Measurements from ENCODE around the gene ANKDD1B.

Gene ANKDD1B

GRCh38 chr5:75616971-75617621, 5.8 kb downstream of the ANKDD1B start:
- no peak for DNase-seq

GRCh38 chr5:75617736-75618352, 6.6 kb downstream of the ANKDD1B start:
- no peak for DNase-seq

- DNase-seq: no peak
Measured at GRCh38 chr5:75620184-75620959, 9.1 kb downstream of the ANKDD1B start.

GRCh38 chr5:75622564-75622963, 11.3 kb downstream of the ANKDD1B start:
- no peak for DNase-seq

- DNase-seq: no peak
Measured at GRCh38 chr5:75623846-75624245, 12.6 kb downstream of the ANKDD1B start.

GRCh38 chr5:75626959-75627358, 15.7 kb downstream of the ANKDD1B start:
- no peak for DNase-seq

- no peak for DNase-seq
Measured at GRCh38 chr5:75627801-75628200, 16.5 kb downstream of the ANKDD1B start.

GRCh38 chr5:75630875-75631274, 19.6 kb downstream of the ANKDD1B start:
- DNase-seq: no peak

GRCh38 chr5:75632321-75632720, 21.1 kb downstream of the ANKDD1B start:
- no peak for DNase-seq

- DNase-seq: no peak
Measured at GRCh38 chr5:75637949-75638348, 26.7 kb downstream of the ANKDD1B start.

GRCh38 chr5:75639535-75640311, 28.5 kb downstream of the ANKDD1B start:
- DNase-seq: no peak

- no peak for DNase-seq
Measured at GRCh38 chr5:75640395-75640794, 29.1 kb downstream of the ANKDD1B start.

- DNase-seq: no peak
Measured at GRCh38 chr5:75640826-75641225, 29.6 kb downstream of the ANKDD1B start.

- no peak for DNase-seq
Measured at GRCh38 chr5:75648712-75649111, 37.5 kb downstream of the ANKDD1B start.

GRCh38 chr5:75651575-75652238, 40.5 kb downstream of the ANKDD1B start:
- DNase-seq: no peak

- DNase-seq: no peak
Measured at GRCh38 chr5:75653521-75653920, 42.3 kb downstream of the ANKDD1B start.

GRCh38 chr5:75654693-75655295, 43.5 kb downstream of the ANKDD1B start:
- DNase-seq: no peak

- DNase-seq: no peak
Measured at GRCh38 chr5:75656311-75657003, 45.2 kb downstream of the ANKDD1B start.

- no peak for DNase-seq
Measured at GRCh38 chr5:75659791-75660450, 48.7 kb downstream of the ANKDD1B start.

GRCh38 chr5:75660678-75661465, 49.6 kb downstream of the ANKDD1B start:
- DNase-seq: no peak
